ENCODE data around the gene TALDO1.

TALDO1 gene

DNA sequence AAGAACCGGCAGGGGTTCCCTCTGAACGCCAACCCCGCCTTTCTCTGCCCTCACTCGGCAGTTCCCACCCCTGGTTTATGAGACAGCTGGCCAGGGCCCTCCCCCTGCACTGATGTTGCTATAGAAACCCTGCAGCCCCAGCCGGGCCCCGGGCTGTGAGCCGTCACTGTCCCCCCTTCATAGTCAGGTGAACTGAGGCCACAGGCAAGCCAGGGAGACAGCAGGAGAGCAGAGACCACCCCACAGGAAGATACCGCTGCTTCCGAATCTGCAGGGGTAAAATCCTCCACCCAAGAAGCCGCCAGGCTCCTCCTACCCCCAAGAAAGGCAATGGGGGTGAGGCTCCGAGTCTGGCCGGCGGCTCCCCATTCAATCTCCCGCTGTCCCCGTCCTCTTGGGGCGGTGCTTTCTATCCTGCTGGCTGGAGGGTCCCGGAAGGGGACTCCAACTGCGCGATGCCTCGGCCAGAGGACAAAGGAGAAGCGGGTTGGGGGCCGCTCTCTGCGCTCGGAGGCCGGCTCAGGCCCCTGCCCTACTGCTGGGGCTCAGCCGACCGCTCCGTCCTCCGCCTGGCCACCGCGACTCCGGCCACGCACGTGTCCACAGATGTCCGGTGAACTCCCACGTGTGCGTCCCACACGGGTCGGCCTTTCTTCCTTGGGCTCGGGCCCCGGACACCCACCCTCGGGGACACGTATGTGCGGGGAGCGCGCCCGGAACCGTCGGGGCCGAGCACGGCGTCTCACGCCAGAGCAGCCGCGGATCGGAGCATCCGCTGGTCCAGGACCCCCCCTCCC is 50.2 kb downstream of the TALDO1 start:
- peak overlapping the region; percentile 88 for H3K9ac ChIP-seq (ENCODE audit: low read length)
- H3K4me1 ChIP-seq (ENCODE audit: control insufficient read depth, insufficient read depth, low read length): peaks cover 19% of the 10 kb centered on the region
- peak overlapping the region; percentile 72; the same call in 1 of the 2 replicates for H3K27ac ChIP-seq (ENCODE audit: low read depth, low read length)
- no peaks in the 10 kb centered on the region for H3K9me3 ChIP-seq (ENCODE audit: control insufficient read depth, insufficient read depth, low read depth, low read length)
- peak overlapping the region; percentile 98 for H3K4me3 ChIP-seq (ENCODE audit: low read depth, low read length)
- no peaks in the 10 kb centered on the region for H3K27me3 ChIP-seq (ENCODE audit: control insufficient read depth, insufficient read depth, low read length)
- peaks cover 49% of the 10 kb centered on the region for H3K36me3 ChIP-seq (ENCODE audit: control insufficient read depth, insufficient read depth, low read length)

DNA sequence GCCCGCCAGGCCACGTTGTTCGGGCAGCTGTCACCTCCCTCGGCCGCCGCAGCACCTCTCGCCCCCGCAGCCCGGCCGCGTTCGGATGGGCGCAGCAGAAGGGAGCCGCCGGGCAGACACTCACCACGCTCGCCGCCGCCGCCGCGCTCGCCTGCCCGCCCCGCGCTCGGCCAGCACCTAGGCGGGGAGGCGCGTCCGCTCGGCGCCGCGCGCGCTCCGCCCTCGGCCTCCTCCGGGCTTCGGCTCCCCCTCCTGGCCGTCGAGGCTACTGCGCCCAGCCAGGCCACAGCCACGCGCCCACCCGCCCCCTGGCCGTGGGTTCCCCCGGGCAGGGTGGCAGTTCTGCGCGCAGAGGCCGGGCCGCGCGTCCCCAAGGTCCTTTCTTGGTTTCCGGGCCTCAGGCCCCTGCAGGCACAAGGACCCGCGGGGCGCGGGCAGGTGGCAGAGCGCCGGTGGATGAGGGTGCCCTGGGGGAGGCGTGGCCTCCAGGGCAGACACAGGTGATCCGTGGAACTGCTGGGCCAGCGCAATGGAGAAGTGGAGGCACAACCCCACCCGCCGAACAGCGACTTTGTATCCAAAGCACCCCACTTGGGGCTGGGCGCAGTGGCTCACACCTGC is 50.9 kb downstream of the TALDO1 start, which contains the start of gene SLC25A22:
SLC25A22 (minus strand) TSS at position 189 of the 621 bp plus-strand sequence. CDS start 3,275 bp downstream, outside the sequence.
- Histone ChIP-seq H3K27ac (ENCODE audit: low read depth, low read length) (peak within 1 kb of the TSS; percentile 72; the same call in 1 of the 2 replicates), H3K27me3 (ENCODE audit: control insufficient read depth, insufficient read depth, low read length) (no peaks in the 10 kb centered on the region), H3K4me3 (ENCODE audit: low read depth, low read length) (peak within 1 kb of the TSS; percentile 98), H3K9me3 (ENCODE audit: control insufficient read depth, insufficient read depth, low read depth, low read length) (no peaks in the 10 kb centered on the region), H3K36me3 (ENCODE audit: control insufficient read depth, insufficient read depth, low read length) (peaks cover 56% of the 10 kb centered on the region), H3K9ac (ENCODE audit: low read length) (peak within 1 kb of the TSS; percentile 88), H3K4me1 (ENCODE audit: control insufficient read depth, insufficient read depth, low read length) (peaks cover 19% of the 10 kb centered on the region)

DNA sequence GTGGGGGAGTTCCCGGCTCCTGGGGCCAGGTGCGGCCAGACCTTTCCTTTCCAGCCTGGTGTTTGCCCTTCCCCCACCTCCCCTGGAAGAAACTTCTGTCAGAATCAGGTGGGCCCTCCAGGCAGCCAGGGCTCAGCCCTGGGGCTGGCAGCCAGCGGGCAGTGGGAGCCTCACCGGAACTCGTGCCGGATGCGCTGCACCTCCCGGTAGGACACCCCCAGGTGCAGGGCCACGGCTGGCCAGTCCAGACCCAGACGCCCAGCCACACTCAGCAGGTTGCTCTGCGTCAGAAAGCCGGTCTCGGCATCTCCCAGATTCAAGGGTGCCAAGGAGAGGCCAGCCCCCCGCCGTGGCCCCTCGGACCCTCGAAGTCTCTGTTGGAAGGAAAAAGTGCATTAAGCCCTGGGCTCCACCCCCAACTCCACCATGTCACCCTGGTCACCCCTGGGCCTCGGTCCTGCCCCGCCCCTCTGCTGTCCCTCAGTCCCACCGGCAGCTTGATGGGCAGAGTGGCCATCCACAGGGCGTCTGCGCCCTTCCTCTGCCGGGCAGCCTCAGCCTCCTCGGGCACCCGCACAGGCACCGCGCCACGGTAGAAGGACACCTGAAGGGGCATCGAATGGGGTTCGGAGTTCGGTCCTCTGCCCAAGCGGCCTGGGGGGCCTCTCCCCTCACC is 52.5 kb downstream of the TALDO1 start:
- peaks cover 46% of the 10 kb centered on the region for H3K36me3 ChIP-seq (ENCODE audit: control insufficient read depth, insufficient read depth, low read length)
- H3K4me3 ChIP-seq (ENCODE audit: low read depth, low read length): no peak overlapping the region
- no peaks in the 10 kb centered on the region for H3K27me3 ChIP-seq (ENCODE audit: control insufficient read depth, insufficient read depth, low read length)
- H3K9me3 ChIP-seq (ENCODE audit: control insufficient read depth, insufficient read depth, low read depth, low read length): no peaks in the 10 kb centered on the region
- H3K27ac ChIP-seq (ENCODE audit: low read depth, low read length): no peak overlapping the region
- H3K4me1 ChIP-seq (ENCODE audit: control insufficient read depth, insufficient read depth, low read length): peaks cover 32% of the 10 kb centered on the region
- no peak overlapping the region for H3K9ac ChIP-seq (ENCODE audit: low read length)

DNA sequence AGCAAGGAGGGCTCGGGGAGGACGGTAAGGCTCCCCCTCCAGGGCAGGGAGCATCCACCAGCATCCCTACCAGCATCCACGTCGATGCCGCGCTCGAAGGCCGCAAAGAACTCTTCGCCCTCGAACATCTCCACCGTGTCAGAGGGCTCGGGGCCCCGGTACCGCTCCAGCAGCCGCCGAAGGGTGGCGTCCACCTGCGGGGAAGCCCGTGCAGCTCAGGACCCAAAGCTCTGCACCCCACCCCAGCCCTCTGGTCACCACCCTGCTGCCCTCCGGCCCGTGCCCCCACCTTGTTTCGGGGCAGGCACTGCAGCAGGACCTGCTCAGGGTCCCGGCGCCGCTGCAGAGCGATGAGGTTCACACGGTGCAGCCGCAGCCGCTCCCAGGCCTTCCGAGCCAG is 53.2 kb downstream of the TALDO1 start:
- H3K9me3 ChIP-seq (ENCODE audit: control insufficient read depth, insufficient read depth, low read depth, low read length): no peaks in the 10 kb centered on the region
- no peak overlapping the region for H3K9ac ChIP-seq (ENCODE audit: low read length)
- no peak overlapping the region for H3K4me3 ChIP-seq (ENCODE audit: low read depth, low read length)
- H3K4me1 ChIP-seq (ENCODE audit: control insufficient read depth, insufficient read depth, low read length): peaks cover 26% of the 10 kb centered on the region
- H3K27ac ChIP-seq (ENCODE audit: low read depth, low read length): no peak overlapping the region
- H3K36me3 ChIP-seq (ENCODE audit: control insufficient read depth, insufficient read depth, low read length): peaks cover 46% of the 10 kb centered on the region
- H3K27me3 ChIP-seq (ENCODE audit: control insufficient read depth, insufficient read depth, low read length): no peaks in the 10 kb centered on the region

DNA sequence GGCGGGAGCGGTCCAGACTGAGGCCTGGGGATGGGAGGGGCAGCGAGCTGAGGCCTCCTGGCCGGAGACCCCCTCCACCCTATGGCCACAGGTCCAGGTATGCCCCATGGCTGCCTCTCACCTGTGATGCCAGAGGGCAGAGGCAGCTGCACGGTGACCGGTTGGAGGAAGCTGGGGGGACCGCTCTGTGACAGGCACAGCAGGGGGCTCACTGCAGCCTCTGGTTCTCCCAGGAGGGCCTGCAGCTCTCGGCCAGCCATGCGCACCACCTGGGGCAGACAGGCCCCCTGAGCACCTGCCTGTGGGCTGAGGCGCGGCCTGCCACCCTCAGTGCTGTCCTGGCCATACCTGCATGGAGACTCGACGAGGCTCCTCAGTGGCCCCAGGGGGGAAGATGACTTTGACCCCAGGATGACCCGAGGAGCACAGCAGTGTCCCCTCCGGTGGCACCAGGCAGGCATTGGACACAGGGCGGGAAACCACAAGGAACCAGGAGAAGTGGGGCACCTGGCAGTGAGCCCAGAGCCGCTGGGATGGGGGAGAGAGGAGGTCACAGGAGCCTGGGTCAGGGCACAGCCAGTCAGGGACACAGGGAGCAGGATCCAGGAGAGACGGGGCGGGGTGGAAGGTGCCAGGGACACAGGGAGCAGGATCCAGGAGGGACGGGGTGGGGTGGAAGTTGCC is 54.0 kb downstream of the TALDO1 start:
- no peak overlapping the region for H3K4me3 ChIP-seq (ENCODE audit: low read depth, low read length)
- peaks cover 46% of the 10 kb centered on the region for H3K36me3 ChIP-seq (ENCODE audit: control insufficient read depth, insufficient read depth, low read length)
- H3K27ac ChIP-seq (ENCODE audit: low read depth, low read length): no peak overlapping the region
- H3K4me1 ChIP-seq (ENCODE audit: control insufficient read depth, insufficient read depth, low read length): peaks cover 21% of the 10 kb centered on the region
- H3K9me3 ChIP-seq (ENCODE audit: control insufficient read depth, insufficient read depth, low read depth, low read length): no peaks in the 10 kb centered on the region
- no peaks in the 10 kb centered on the region for H3K27me3 ChIP-seq (ENCODE audit: control insufficient read depth, insufficient read depth, low read length)
- H3K9ac ChIP-seq (ENCODE audit: low read length): no peak overlapping the region

DNA sequence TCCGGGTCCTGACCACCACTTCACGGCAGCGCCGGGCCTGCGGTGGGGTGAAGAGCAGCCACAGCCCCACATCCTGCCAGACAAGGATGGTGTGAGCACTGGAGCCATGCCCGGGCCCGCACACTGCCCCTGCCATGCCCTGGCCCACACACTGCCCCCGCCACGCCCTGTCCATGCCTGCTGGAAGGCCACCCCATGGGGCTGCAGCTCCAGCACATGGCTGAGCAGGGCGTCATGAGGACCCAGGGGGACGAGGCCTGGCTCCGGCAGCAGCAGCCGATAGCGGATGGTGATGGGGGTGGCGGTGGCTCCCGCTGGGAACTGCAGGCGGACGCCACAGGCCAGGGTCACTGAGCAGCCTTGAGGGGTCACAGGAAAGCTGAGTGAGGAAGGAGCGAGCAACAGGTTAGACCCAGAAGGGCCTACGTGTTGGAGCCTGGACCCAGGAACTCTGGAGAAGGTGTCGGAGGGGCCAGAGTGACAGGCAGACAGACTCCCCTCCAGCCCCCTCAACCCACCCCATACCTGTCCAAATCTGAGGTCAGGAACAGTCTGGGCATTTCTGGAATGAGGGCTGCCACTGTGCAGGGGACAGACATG is 54.9 kb downstream of the TALDO1 start:
- peaks cover 13% of the 10 kb centered on the region for H3K4me1 ChIP-seq (ENCODE audit: control insufficient read depth, insufficient read depth, low read length)
- H3K27me3 ChIP-seq (ENCODE audit: control insufficient read depth, insufficient read depth, low read length): no peaks in the 10 kb centered on the region
- peaks cover 46% of the 10 kb centered on the region for H3K36me3 ChIP-seq (ENCODE audit: control insufficient read depth, insufficient read depth, low read length)
- no peak overlapping the region for H3K4me3 ChIP-seq (ENCODE audit: low read depth, low read length)
- no peak overlapping the region for H3K9ac ChIP-seq (ENCODE audit: low read length)
- no peak overlapping the region for H3K27ac ChIP-seq (ENCODE audit: low read depth, low read length)
- no peaks in the 10 kb centered on the region for H3K9me3 ChIP-seq (ENCODE audit: control insufficient read depth, insufficient read depth, low read depth, low read length)

DNA sequence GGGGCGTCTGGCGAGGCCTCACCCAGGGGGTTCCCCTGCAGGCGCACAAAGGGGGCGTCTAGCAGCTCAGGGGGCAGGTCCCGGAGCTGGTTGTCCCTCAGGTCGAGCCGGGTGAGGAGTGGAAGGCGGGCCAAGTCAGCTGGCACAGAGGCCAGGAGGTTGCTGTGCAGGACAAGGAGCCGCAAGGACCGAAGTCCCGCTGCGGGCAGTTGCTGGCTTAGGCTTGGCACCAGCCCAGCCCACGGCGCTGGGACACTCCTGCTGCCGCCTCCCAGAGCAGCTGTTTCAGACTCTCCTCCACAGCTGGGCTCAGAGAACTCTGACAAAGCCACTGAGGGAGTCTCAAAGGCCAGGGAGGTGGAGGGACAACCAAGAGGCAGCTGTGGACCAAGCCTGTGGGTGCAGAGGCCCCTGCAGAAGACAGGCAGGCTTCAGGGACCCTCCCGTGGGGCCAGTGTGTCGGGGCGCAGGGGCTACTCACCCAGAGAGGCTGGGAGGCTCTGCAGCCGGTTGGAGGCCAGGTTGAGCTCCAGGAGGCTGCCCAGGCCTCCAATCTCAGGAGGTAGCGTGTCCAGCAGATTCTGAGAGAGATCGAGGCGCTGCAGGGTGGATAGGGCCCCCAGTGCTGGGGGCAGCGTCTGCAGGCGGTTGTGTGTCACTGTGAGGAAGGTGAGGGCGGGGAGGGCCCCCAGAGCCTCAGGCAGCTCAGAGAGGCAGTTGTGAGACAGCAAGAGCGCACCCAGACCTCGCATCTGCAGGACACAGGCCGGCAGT is 55.6 kb downstream of the TALDO1 start:
- Histone ChIP-seq H3K9me3 (ENCODE audit: control insufficient read depth, insufficient read depth, low read depth, low read length) (no peaks in the 10 kb centered on the region), H3K36me3 (ENCODE audit: control insufficient read depth, insufficient read depth, low read length) (peaks cover 46% of the 10 kb centered on the region), H3K27me3 (ENCODE audit: control insufficient read depth, insufficient read depth, low read length) (no peaks in the 10 kb centered on the region), H3K4me3 (ENCODE audit: low read depth, low read length) (no peak overlapping the region), H3K4me1 (ENCODE audit: control insufficient read depth, insufficient read depth, low read length) (peaks cover 13% of the 10 kb centered on the region), H3K9ac (ENCODE audit: low read length) (no peak overlapping the region), H3K27ac (ENCODE audit: low read depth, low read length) (no peak overlapping the region)

DNA sequence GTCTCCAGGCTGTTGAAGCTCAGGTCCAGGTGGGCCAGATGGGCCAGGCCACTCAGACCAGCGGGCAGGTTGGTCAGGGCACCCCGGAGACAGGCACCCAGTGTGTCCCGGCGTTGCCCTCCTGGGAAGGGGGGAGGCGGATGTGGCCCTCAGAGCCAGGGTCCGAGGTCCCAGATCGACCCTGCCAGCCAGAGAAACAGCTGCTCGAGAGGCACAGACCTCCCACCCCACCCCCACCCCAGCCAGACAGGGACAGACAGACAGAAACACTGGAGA is 56.1 kb downstream of the TALDO1 start:
- Histone ChIP-seq H3K9me3 (ENCODE audit: control insufficient read depth, insufficient read depth, low read depth, low read length) (no peaks in the 10 kb centered on the region), H3K4me3 (ENCODE audit: low read depth, low read length) (no peak overlapping the region), H3K9ac (ENCODE audit: low read length) (no peak overlapping the region), H3K4me1 (ENCODE audit: control insufficient read depth, insufficient read depth, low read length) (peaks cover 13% of the 10 kb centered on the region), H3K36me3 (ENCODE audit: control insufficient read depth, insufficient read depth, low read length) (peaks cover 46% of the 10 kb centered on the region), H3K27me3 (ENCODE audit: control insufficient read depth, insufficient read depth, low read length) (no peaks in the 10 kb centered on the region), H3K27ac (ENCODE audit: low read depth, low read length) (no peak overlapping the region)

DNA sequence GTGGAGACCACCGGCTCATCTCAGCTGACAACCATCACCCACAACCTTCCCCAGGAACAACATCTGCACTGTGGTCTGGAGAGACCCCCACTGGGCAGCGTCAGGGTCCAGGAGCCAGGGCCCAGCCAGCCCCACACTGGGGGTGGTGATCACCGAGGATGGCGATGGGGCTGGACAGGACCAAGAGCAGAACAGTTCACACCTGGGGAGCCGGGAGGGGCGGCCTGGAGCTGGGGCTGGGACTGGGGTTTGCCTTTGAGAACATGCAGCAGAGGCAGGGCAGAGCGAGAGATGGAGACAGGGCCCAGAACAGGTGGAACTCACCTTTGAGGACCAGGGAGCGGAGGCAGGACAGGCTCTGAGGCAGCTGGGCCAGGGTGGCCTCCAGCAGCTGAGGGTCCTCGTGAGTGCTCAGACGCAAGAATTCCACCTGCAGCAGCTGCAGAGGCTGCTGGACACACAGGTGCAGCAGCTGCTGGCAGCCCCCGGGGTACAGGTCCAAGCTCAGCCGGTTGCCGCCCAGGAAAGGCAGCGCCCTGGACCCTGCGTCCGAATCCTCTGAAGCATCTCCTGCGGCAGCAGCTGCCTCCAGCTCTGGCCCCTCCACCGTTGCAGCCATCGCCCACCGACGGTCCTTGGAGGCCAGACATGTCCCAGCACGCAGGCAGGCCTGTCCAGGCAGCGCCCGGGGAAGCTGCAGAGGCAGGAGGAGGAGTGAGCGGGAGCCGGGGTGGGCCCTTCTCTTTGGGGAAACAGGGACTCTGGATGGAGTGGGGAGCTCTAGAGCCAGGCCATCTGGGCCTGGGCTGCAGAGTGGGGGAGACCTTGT is 56.7 kb downstream of the TALDO1 start:
- H3K9me3 ChIP-seq (ENCODE audit: control insufficient read depth, insufficient read depth, low read depth, low read length): no peaks in the 10 kb centered on the region
- H3K4me3 ChIP-seq (ENCODE audit: low read depth, low read length): peak overlapping the region; percentile 74
- H3K4me1 ChIP-seq (ENCODE audit: control insufficient read depth, insufficient read depth, low read length): peaks cover 16% of the 10 kb centered on the region
- H3K27me3 ChIP-seq (ENCODE audit: control insufficient read depth, insufficient read depth, low read length): no peaks in the 10 kb centered on the region
- H3K27ac ChIP-seq (ENCODE audit: low read depth, low read length): no peak overlapping the region
- peak overlapping the region; percentile 31 for H3K9ac ChIP-seq (ENCODE audit: low read length)
- H3K36me3 ChIP-seq (ENCODE audit: control insufficient read depth, insufficient read depth, low read length): peaks cover 44% of the 10 kb centered on the region
